Hypothalamus (tissue), 51 donors: ENCODE data around the gene SH3RF3.
"Not testable (repeated sequence)": the region's sequence is repeated elsewhere in the genome, so short reads cannot be mapped to it uniquely, and the experiment has no call there.

ENCODE experiments used
- DNase-seq, 51 donors: peaks; one replicate each; lab custom pipeline; 2025; lab: John Stamatoyannopoulos, UW

The SH3RF3 gene

GRCh38 chr2:109525836-109526235 is 396.8 kb downstream of the SH3RF3 start:
- no peak for DNase-seq

GRCh38 chr2:109526442-109526970 is 397.5 kb downstream of the SH3RF3 start:
- DNase-seq, result no peak

GRCh38 chr2:109527079-109527478 is 398.1 kb downstream of the SH3RF3 start:
- no peak for DNase-seq

- DNase-seq, result no peak
These were observed 399.1 kb downstream of the SH3RF3 start for GRCh38 chr2:109527846-109528705.

- DNase-seq, result no peak
These were observed 400.0 kb downstream of the SH3RF3 start for GRCh38 chr2:109528811-109529501.

GRCh38 chr2:109529532-109530449 is 400.8 kb downstream of the SH3RF3 start:
- no peak for DNase-seq

- DNase-seq, result no peak
These were observed 401.7 kb downstream of the SH3RF3 start for GRCh38 chr2:109530712-109531111.

GRCh38 chr2:109531221-109531620 is 402.2 kb downstream of the SH3RF3 start:
- no peak for DNase-seq

- DNase-seq, result no peak
These were observed 403.1 kb downstream of the SH3RF3 start for GRCh38 chr2:109531896-109532727.

- DNase-seq, result no peak
These were observed 403.7 kb downstream of the SH3RF3 start for GRCh38 chr2:109532728-109533076.

GRCh38 chr2:109533823-109534222 is 404.8 kb downstream of the SH3RF3 start:
- no peak for DNase-seq

GRCh38 chr2:109535217-109535946 is 406.4 kb downstream of the SH3RF3 start:
- no peak for DNase-seq

GRCh38 chr2:109536556-109536955 is 407.6 kb downstream of the SH3RF3 start:
- DNase-seq, result not testable (repeated sequence)

- no peak for DNase-seq
These were observed 408.7 kb downstream of the SH3RF3 start for GRCh38 chr2:109537565-109538222.

- no peak for DNase-seq
These were observed 409.5 kb downstream of the SH3RF3 start for GRCh38 chr2:109538546-109538945.

- DNase-seq, result no peak
These were observed 413.4 kb downstream of the SH3RF3 start for GRCh38 chr2:109542384-109542783.

GRCh38 chr2:109545828-109546713 is 417.1 kb downstream of the SH3RF3 start:
- peak in 45 of 51 donors; percentile 2 to 79 (median 38) for DNase-seq

- no peak for DNase-seq
These were observed 418.3 kb downstream of the SH3RF3 start for GRCh38 chr2:109547280-109547679.
